ENCODE measurements around the gene TPK1.

DNA sequence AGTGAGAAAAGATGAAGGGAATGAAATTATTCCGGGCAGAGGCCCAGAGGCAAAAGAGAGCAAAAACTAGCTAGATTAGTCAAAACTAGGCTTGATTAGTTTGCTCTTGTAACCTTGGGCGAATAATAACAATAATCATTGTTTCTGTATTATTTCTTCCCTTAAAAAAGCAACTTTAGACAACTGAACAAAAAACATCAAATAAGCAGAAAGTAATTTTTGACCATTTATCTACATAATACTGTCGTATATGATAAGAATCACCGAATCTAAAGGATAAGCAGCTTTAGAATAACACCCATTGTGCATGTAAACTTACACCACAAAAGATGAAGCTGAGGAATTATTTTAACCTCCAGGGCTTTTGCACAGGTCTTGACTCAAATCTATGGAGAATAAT lies 125.1 kb downstream of the TPK1 start:
- TF ChIP-seq EZH2 (IDR thresholded peaks at IDR 0.05): no peak
- no peak for TF ChIP-seq POLR2AphosphoS5 (IDR thresholded peaks at IDR 0.05; ENCODE audit: borderline replicate concordance, low read depth, low read length)
